SK-N-SH (cell line): ENCODE data around the gene ZNF208. TPM values are rescaled to one million over a fixed set of nuclear protein-coding genes. Genes with fewer than 3 reads are reported as not detected.

Experiments
- CTCF ChIA-PET: fragments of 300-600, 350-600 bp; formaldehyde crosslinking; extraction: SDS; loops from one replicate; lab custom pipeline; 2021; lab: Yijun Ruan, JAX
- POLR2A ChIA-PET: fragments of 350-600 bp; sonication (Branson Sonifier 250); formaldehyde crosslinking; extraction: SDS; loops from one replicate; lab custom pipeline; 2020; ENCODE audit warnings: antibody characterized with exemption, inconsistent platforms; lab: Yijun Ruan, JAX
- DNase-seq: peaks from one replicate; pipeline ENCODE4 v3.0.0; 2012
- H2AFZ ChIP-seq: fragments of 200-600 bp; sonication (generic); 2 replicates; pipeline ENCODE4 v1.8.1; 2016; ENCODE audit warnings: antibody characterized with exemption, mild to moderate bottlenecking, low read depth
- H3F3A ChIP-seq: fragments of 200-600 bp; sonication (generic); replicated peaks from 2 replicates; pipeline ENCODE3; 2016; ENCODE audit warnings: antibody characterized with exemption, mild to moderate bottlenecking; ENCODE audit not compliant: insufficient read depth
- H3K27ac ChIP-seq, 2 experiments: fragments of 200-500 bp in 1 of 2; fragments of 200-600 bp in 1 of 2; sonication (Bioruptor generic) in 1 of 2; sonication (generic), shearing (Covaris generic) in 1 of 2; 2 replicates each; pipeline versions ENCODE4 v1.5.1 to v1.6.1; 2014 to 2016; ENCODE audit warnings: low read depth in 2 of 2, inconsistent platforms in 1 of 2, low read length in 1 of 2, mild to moderate bottlenecking in 1 of 2, mixed read lengths in 1 of 2
- H3K27me3 ChIP-seq: fragments of 200-600 bp; sonication (generic), shearing (Covaris generic); 2 replicates; pipeline ENCODE4 v1.6.1; 2016; ENCODE audit warnings: mixed run types; ENCODE audit not compliant: insufficient read depth
- H3K36me3 ChIP-seq, 2 experiments: fragments of 200-500 bp in 1 of 2; fragments of 200-600 bp in 1 of 2; sonication (Bioruptor generic) in 1 of 2; sonication (generic) in 1 of 2; replicated peaks in 1 of 2; 2 replicates each; pipeline versions ENCODE3 to v1.5.1; 2014 to 2016; ENCODE audit warnings: low read length in 1 of 2, mild to moderate bottlenecking in 1 of 2; ENCODE audit not compliant: insufficient read depth in 2 of 2, control insufficient read depth in 1 of 2
- H3K4me1 ChIP-seq, 2 experiments: fragments of 200-500 bp in 1 of 2; fragments of 200-600 bp in 1 of 2; sonication (Bioruptor generic) in 1 of 2; sonication (generic), shearing (Covaris generic) in 1 of 2; 2 replicates each; pipeline versions ENCODE4 v1.5.1 to v1.6.1; 2014 to 2016; ENCODE audit warnings: low read depth in 1 of 2, low read length in 1 of 2, mixed run types in 1 of 2; ENCODE audit not compliant: insufficient read depth in 2 of 2, control insufficient read depth in 1 of 2
- H3K4me2 ChIP-seq: fragments of 200-600 bp; sonication (generic), shearing (Covaris generic); 2 replicates; pipeline ENCODE4 v1.6.1; 2017; ENCODE audit warnings: mixed run types
- H3K4me3 ChIP-seq, 2 experiments: fragments of 200-500 bp in 1 of 2; fragments of 200-600 bp in 1 of 2; sonication (Bioruptor generic) in 1 of 2; sonication (generic), shearing (Covaris generic) in 1 of 2; 2 replicates each; pipeline versions ENCODE4 v1.5.1 to v1.8.1; 2014 to 2016; ENCODE audit warnings: low read depth in 2 of 2, inconsistent platforms in 1 of 2, low read length in 1 of 2, mild to moderate bottlenecking in 1 of 2, mixed read lengths in 1 of 2, moderate library complexity in 1 of 2
- H3K79me2 ChIP-seq: fragments of 200-600 bp; sonication (generic); 2 replicates; pipeline ENCODE4 v1.8.1; 2017; ENCODE audit warnings: mild to moderate bottlenecking; ENCODE audit not compliant: insufficient read depth
- H3K9ac ChIP-seq: fragments of 200-600 bp; sonication (generic); 2 replicates; pipeline ENCODE4 v1.6.1; 2017; ENCODE audit warnings: mixed run types
- H3K9me2 ChIP-seq: fragments of 200-600 bp; sonication (generic); 2 replicates; pipeline ENCODE4 v1.6.1; 2017; ENCODE audit warnings: mixed run types
- H3K9me3 ChIP-seq: fragments of 200-600 bp; sonication (generic); 2 replicates; pipeline ENCODE4 v1.6.1; 2017; ENCODE audit warnings: mixed run types, mild to moderate bottlenecking, moderate library complexity
- H4K20me1 ChIP-seq: fragments of 200-600 bp; sonication (generic); 2 replicates; pipeline ENCODE4 v1.6.1; 2017; ENCODE audit warnings: mild to moderate bottlenecking, mixed run types; ENCODE audit not compliant: insufficient read depth
- CHD2 ChIP-seq: fragments of 150-350 bp; IDR thresholded peaks from 2 replicates; pipeline ENCODE4 v1.6.1; 2018; ENCODE audit warnings: low read length; ENCODE audit not compliant: partially characterized antibody
- ELF1 ChIP-seq: IDR thresholded peaks from 2 replicates; pipeline ENCODE4 v1.4.0; 2012
- EP300 ChIP-seq, 2 experiments: IDR thresholded peaks; 2 replicates each; pipeline versions ENCODE4 v1.4.0 to v1.6.1; 2012; ENCODE audit warnings: borderline replicate concordance in 1 of 2, low read depth in 1 of 2, low read length in 1 of 2
- FOXM1 ChIP-seq: IDR thresholded peaks from 2 replicates; pipeline ENCODE4 v1.4.0; 2012; ENCODE audit warnings: low read depth, mild to moderate bottlenecking
- GABPA ChIP-seq: IDR thresholded peaks from 2 replicates; pipeline ENCODE4 v1.4.0; 2012; ENCODE audit warnings: low read depth, mild to moderate bottlenecking
- MEF2A ChIP-seq: IDR thresholded peaks from 2 replicates; pipeline ENCODE4 v1.4.0; 2012; ENCODE audit warnings: low read depth, borderline replicate concordance
- NRF1 ChIP-seq: IDR thresholded peaks from 2 replicates; pipeline ENCODE4 v1.6.1; 2012; ENCODE audit warnings: low read depth, mild to moderate bottlenecking, low read length
- RAD21 ChIP-seq: IDR thresholded peaks from 2 replicates; pipeline ENCODE4 v1.6.1; 2012; ENCODE audit warnings: mild to moderate bottlenecking, low read length
- SMC3 ChIP-seq: IDR thresholded peaks from 2 replicates; pipeline ENCODE4 v1.6.1; 2012; ENCODE audit warnings: low read depth, low read length, improper control_type of control experiment
- TCF12 ChIP-seq: IDR thresholded peaks from 2 replicates; pipeline ENCODE4 v1.4.0; 2012
- TEAD4 ChIP-seq: IDR thresholded peaks from 2 replicates; pipeline ENCODE4 v1.4.0; 2012; ENCODE audit warnings: mild to moderate bottlenecking, borderline replicate concordance; ENCODE audit not compliant: insufficient read depth
- WGBS: methylation state at CpG from one replicate; pipeline ENCODE4 v1.1.6; 2017; ENCODE audit warnings: low lambda C conversion rate; 5-methylcytosine and 5-hydroxymethylcytosine counted together
- polyA plus RNA-seq, 3 experiments: library from polyadenylated mRNA; depleted of rRNA; stranded (reverse); fragments of >200 nt; gene quantifications; 2 replicates each; pipeline ENCODE4 v1.2.3, GENCODE V29; 2012
- TF ChIP-seq, protein P1 (sequence below): IDR thresholded peaks from 2 replicates; pipeline ENCODE4 v1.6.1; 2012; ENCODE audit warnings: mild to moderate bottlenecking, low read depth, low read length, moderate library complexity
- TF ChIP-seq, protein P2 (sequence below): IDR thresholded peaks from 2 replicates; pipeline ENCODE4 v1.4.0; 2012; ENCODE audit warnings: low read depth
- TF ChIP-seq, protein P3 (sequence below): fragments of 150-350 bp; IDR thresholded peaks from 2 replicates; pipeline ENCODE4 v1.6.1; 2017; ENCODE audit warnings: antibody characterized with exemption, low read length, low read depth, borderline replicate concordance
- TF ChIP-seq, protein P4 (sequence below): IDR thresholded peaks from 2 replicates; pipeline ENCODE4 v1.4.0; 2012; ENCODE audit warnings: low read depth, borderline replicate concordance

ZNF208 gene
- polyA plus RNA-seq, 1 of the 3 experiments (the other 2 are of a cell fraction): not detected

DNA sequence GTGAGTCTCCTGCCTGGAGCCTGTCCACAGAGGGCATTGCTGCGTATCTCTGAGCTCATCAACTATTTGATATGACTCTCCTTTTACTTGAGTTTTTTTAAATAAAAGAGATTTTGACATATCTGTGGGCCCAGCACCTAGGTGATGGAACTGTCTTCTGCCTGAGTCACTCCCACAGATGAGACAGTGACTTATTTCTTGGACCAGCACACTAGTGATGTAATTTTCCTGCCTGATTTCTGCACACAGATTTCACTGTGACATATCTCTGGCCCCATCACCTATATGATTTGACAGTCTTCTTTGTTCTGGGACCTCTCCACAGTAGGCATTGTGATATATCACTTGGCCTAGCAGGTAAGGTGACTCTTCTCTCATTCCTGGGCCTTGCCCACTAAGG lies 108.2 kb downstream of the ZNF208 start:
- H3K27ac ChIP-seq: no peak overlapping the region
- no peaks in the 10 kb centered on the region for H3K27me3 ChIP-seq
- POLR2A ChIA-PET: no interaction called here
- no peaks in the 10 kb centered on the region for H3K9me3 ChIP-seq
- 0% methylated on average over 1 of the region's 1 CpG for WGBS
- no peaks in the 10 kb centered on the region for H3K4me1 ChIP-seq
- H3K79me2 ChIP-seq: no peaks in the 10 kb centered on the region
- no peaks in the 10 kb centered on the region for H4K20me1 ChIP-seq
- no peak overlapping the region for H2AFZ ChIP-seq
- H3F3A ChIP-seq: no peaks in the 10 kb centered on the region
- no peak overlapping the region for H3K9ac ChIP-seq
- H3K36me3 ChIP-seq: no peaks in the 10 kb centered on the region
- no peak for DNase-seq
- H3K9me2 ChIP-seq: no peaks in the 10 kb centered on the region
- no peak overlapping the region for H3K4me2 ChIP-seq
- CTCF ChIA-PET: no interaction called here
- TF ChIP-seq, protein P1, sequence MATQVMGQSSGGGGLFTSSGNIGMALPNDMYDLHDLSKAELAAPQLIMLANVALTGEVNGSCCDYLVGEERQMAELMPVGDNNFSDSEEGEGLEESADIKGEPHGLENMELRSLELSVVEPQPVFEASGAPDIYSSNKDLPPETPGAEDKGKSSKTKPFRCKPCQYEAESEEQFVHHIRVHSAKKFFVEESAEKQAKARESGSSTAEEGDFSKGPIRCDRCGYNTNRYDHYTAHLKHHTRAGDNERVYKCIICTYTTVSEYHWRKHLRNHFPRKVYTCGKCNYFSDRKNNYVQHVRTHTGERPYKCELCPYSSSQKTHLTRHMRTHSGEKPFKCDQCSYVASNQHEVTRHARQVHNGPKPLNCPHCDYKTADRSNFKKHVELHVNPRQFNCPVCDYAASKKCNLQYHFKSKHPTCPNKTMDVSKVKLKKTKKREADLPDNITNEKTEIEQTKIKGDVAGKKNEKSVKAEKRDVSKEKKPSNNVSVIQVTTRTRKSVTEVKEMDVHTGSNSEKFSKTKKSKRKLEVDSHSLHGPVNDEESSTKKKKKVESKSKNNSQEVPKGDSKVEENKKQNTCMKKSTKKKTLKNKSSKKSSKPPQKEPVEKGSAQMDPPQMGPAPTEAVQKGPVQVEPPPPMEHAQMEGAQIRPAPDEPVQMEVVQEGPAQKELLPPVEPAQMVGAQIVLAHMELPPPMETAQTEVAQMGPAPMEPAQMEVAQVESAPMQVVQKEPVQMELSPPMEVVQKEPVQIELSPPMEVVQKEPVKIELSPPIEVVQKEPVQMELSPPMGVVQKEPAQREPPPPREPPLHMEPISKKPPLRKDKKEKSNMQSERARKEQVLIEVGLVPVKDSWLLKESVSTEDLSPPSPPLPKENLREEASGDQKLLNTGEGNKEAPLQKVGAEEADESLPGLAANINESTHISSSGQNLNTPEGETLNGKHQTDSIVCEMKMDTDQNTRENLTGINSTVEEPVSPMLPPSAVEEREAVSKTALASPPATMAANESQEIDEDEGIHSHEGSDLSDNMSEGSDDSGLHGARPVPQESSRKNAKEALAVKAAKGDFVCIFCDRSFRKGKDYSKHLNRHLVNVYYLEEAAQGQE: no peak
- TF ChIP-seq, protein P2, sequence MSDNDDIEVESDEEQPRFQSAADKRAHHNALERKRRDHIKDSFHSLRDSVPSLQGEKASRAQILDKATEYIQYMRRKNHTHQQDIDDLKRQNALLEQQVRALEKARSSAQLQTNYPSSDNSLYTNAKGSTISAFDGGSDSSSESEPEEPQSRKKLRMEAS: no peak
- TF ChIP-seq TCF12 (no peak), EP300 (IDR thresholded peaks at IDR 0.05; ENCODE audit: borderline replicate concordance in 1 of 2, low read depth in 1 of 2, low read length in 1 of 2) (no peak), FOXM1 (no peak), ELF1 (no peak), CHD2 (no peak), TEAD4 (no peak), MEF2A (no peak), RAD21 (no peak), SMC3 (no peak), NRF1 (no peak), GABPA (no peak)
- TF ChIP-seq, protein P3, sequence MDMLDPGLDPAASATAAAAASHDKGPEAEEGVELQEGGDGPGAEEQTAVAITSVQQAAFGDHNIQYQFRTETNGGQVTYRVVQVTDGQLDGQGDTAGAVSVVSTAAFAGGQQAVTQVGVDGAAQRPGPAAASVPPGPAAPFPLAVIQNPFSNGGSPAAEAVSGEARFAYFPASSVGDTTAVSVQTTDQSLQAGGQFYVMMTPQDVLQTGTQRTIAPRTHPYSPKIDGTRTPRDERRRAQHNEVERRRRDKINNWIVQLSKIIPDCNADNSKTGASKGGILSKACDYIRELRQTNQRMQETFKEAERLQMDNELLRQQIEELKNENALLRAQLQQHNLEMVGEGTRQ: no peak
- TF ChIP-seq, protein P4, sequence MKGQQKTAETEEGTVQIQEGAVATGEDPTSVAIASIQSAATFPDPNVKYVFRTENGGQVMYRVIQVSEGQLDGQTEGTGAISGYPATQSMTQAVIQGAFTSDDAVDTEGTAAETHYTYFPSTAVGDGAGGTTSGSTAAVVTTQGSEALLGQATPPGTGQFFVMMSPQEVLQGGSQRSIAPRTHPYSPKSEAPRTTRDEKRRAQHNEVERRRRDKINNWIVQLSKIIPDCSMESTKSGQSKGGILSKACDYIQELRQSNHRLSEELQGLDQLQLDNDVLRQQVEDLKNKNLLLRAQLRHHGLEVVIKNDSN: no peak
- no peak overlapping the region for H3K4me3 ChIP-seq
